ENCODE measurements around the gene FBP1. TPM values are rescaled to one million over a fixed set of nuclear protein-coding genes. Genes with fewer than 3 reads are reported as not detected.
A peak's percentile ranks its signal among the peaks of the same experiment; 100 is the strongest.

The FBP1 gene
- total RNA-seq, 2 donors from 2014 or later = 0.95 to 1.0 TPM

DNA sequence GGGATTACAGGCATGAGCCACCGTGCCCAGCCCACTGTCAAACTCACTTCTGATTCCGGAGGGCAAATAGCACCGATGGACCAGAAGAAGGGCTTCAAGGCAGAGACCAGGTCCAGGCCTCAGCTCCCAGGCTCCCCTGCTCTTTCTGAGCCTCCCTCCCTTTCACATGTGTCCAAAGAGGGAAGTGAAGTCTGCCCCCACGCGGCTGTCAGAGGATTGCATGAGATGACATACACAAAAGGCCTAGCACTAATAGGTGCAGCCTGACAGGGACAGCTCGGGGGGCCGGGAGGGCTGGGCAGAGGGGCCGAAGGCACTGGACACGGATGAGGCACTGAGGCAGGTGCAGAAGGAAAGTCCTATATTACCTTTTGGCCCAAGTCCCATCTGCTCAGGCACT is 16.1 kb downstream of the FBP1 start:
- H3K27me3 ChIP-seq (ENCODE audit: control insufficient read depth, insufficient read depth, low read length, poor library complexity, severe bottlenecking) = no peaks in the 10 kb centered on the region
- Mint-ChIP-seq H3K9me3 (no peaks in the 10 kb centered on the region), H3K4me1 (no peaks in the 10 kb centered on the region), H3K27ac (no peak overlapping the region), H3K36me3 (ENCODE audit: low read depth) (no peaks in the 10 kb centered on the region), H3K27me3 (ENCODE audit: insufficient read depth) (peaks cover 2% of the 10 kb centered on the region), H3K4me3 (no peak overlapping the region)
- H3K9me3 ChIP-seq (ENCODE audit: control insufficient read depth, low read length) = no peaks in the 10 kb centered on the region
- no peak overlapping the region for H3K27ac ChIP-seq (ENCODE audit: low read depth, low read length)
- TF ChIP-seq, protein P1, sequence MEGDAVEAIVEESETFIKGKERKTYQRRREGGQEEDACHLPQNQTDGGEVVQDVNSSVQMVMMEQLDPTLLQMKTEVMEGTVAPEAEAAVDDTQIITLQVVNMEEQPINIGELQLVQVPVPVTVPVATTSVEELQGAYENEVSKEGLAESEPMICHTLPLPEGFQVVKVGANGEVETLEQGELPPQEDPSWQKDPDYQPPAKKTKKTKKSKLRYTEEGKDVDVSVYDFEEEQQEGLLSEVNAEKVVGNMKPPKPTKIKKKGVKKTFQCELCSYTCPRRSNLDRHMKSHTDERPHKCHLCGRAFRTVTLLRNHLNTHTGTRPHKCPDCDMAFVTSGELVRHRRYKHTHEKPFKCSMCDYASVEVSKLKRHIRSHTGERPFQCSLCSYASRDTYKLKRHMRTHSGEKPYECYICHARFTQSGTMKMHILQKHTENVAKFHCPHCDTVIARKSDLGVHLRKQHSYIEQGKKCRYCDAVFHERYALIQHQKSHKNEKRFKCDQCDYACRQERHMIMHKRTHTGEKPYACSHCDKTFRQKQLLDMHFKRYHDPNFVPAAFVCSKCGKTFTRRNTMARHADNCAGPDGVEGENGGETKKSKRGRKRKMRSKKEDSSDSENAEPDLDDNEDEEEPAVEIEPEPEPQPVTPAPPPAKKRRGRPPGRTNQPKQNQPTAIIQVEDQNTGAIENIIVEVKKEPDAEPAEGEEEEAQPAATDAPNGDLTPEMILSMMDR (conservative IDR thresholded peaks at IDR 0.05) = peak; percentile 78
- 71 to 92% methylated on average over 5 to 9 of the region's 9 CpGs for WGBS, 2 experiments (ENCODE audit: insufficient coverage in 1 of 2, insufficient read length in 1 of 2)
- H3K4me1 ChIP-seq (ENCODE audit: control insufficient read depth, insufficient read depth, low read length) = no peaks in the 10 kb centered on the region
- no peaks in the 10 kb centered on the region for H3K36me3 ChIP-seq (ENCODE audit: control insufficient read depth, insufficient read depth, low read length)
- no peak overlapping the region for H3K4me3 ChIP-seq (ENCODE audit: low read length)
- H3K9ac ChIP-seq (ENCODE audit: extremely low read depth, low read length, poor library complexity, severe bottlenecking) = no peak overlapping the region
- DNase-seq = peak; percentile 92

DNA sequence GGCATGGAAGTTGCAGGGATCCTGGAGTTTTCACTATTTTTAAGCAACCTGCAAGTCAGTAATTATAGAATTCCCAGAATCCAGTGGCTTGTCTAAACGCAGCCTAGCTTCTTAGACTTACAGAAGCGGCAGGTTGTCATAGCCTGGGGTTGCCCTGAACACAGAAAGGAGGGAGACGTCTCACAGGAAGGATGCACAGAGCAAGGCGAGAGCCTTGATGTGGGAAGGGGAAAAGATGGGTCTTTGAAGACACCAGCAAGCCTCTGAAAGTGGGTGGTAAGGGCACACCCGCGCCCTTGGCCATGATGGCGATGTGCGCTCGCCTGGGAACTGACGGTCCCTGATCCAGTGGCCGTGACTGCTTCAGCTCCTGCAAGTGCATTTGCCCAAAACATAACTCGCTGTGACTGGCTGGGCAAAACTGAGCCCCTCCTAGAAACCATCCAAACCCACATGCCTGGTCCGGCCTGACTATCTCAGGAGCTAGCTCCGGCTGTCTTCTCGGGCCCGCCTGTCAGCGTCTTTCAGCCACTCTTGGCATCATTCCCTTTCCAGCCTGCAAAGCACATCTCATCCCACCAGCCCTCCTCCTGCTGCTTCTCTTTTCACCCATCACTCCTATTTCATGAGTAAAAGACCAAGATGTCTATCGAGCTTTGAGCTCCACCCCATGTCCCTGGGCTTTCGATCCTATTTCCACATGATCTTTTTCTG is 17.1 kb downstream of the FBP1 start:
- Histone ChIP-seq H3K36me3 (ENCODE audit: control insufficient read depth, insufficient read depth, low read length) (no peaks in the 10 kb centered on the region), H3K27me3 (ENCODE audit: control insufficient read depth, insufficient read depth, low read length, poor library complexity, severe bottlenecking) (no peaks in the 10 kb centered on the region), H3K9me3 (ENCODE audit: control insufficient read depth, low read length) (no peaks in the 10 kb centered on the region), H3K27ac (ENCODE audit: low read depth, low read length) (no peak overlapping the region), H3K4me3 (ENCODE audit: low read length) (no peak overlapping the region), H3K9ac (ENCODE audit: extremely low read depth, low read length, poor library complexity, severe bottlenecking) (no peak overlapping the region), H3K4me1 (ENCODE audit: control insufficient read depth, insufficient read depth, low read length) (no peaks in the 10 kb centered on the region)
- TF ChIP-seq, protein P1 (conservative IDR thresholded peaks at IDR 0.05) = no peak
- no peaks in the 10 kb centered on the region for H3K36me3 Mint-ChIP-seq (ENCODE audit: low read depth)
- H3K9me3 Mint-ChIP-seq = no peaks in the 10 kb centered on the region
- DNase-seq = no peak
- peaks cover 2% of the 10 kb centered on the region for H3K27me3 Mint-ChIP-seq (ENCODE audit: insufficient read depth)
- 95 to 96% methylated on average over 16 to 19 of the region's 19 CpGs for WGBS, 2 experiments (ENCODE audit: insufficient coverage in 1 of 2, insufficient read length in 1 of 2)
- H3K27ac Mint-ChIP-seq = no peak overlapping the region
- H3K4me3 Mint-ChIP-seq = no peak overlapping the region
- H3K4me1 Mint-ChIP-seq = no peaks in the 10 kb centered on the region

DNA sequence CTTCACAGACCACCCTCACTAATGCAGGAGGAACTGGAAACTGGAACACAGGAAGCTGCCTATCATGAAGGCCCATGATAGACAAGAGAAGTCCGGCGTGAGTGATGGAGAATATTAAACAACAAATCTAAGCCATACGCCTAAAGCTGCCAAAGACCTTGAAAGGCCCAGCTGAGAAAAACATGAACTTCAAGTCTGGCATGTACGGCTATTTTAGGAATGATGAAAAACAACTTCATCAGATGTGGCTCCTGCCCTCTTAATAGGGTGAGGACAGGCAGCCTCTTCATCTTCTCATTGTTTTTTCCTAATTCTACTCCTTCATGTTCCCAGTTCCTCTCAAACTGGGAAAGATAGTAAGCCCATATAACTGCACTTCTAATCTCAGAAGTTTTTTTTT is 20.3 kb downstream of the FBP1 start:
- no peak overlapping the region for H3K9ac ChIP-seq (ENCODE audit: extremely low read depth, low read length, poor library complexity, severe bottlenecking)
- no peaks in the 10 kb centered on the region for H3K36me3 Mint-ChIP-seq (ENCODE audit: low read depth)
- H3K9me3 ChIP-seq (ENCODE audit: control insufficient read depth, low read length) = no peaks in the 10 kb centered on the region
- TF ChIP-seq, protein P1 (conservative IDR thresholded peaks at IDR 0.05) = no peak
- no peak for DNase-seq
- H3K27me3 Mint-ChIP-seq (ENCODE audit: insufficient read depth) = peaks cover 2% of the 10 kb centered on the region
- H3K4me3 Mint-ChIP-seq = no peak overlapping the region
- H3K27ac Mint-ChIP-seq = no peak overlapping the region
- H3K9me3 Mint-ChIP-seq = no peaks in the 10 kb centered on the region
- 83 to 95% methylated on average over 4 of the region's 4 CpGs for WGBS, 2 experiments (ENCODE audit: insufficient coverage in 1 of 2, insufficient read length in 1 of 2)
- no peak overlapping the region for H3K4me3 ChIP-seq (ENCODE audit: low read length)
- H3K27ac ChIP-seq (ENCODE audit: low read depth, low read length) = no peak overlapping the region
- no peaks in the 10 kb centered on the region for H3K4me1 ChIP-seq (ENCODE audit: control insufficient read depth, insufficient read depth, low read length)
- no peaks in the 10 kb centered on the region for H3K4me1 Mint-ChIP-seq
- H3K27me3 ChIP-seq (ENCODE audit: control insufficient read depth, insufficient read depth, low read length, poor library complexity, severe bottlenecking) = no peaks in the 10 kb centered on the region
- no peaks in the 10 kb centered on the region for H3K36me3 ChIP-seq (ENCODE audit: control insufficient read depth, insufficient read depth, low read length)
